HG02970 (cell line): Measurements from ENCODE around the gene PCDHB4.
"Not testable (repeated sequence)": the region's sequence is repeated elsewhere in the genome, so short reads cannot be mapped to it uniquely, and the experiment has no call there.

Source experiments
- ATAC-seq: cut with Tn5 transposase; IDR thresholded peaks from one replicate; pipeline ENCODE4 v1.9.1; 2021; ENCODE audit warnings: mild to moderate bottlenecking, moderate library complexity, moderate number of reproducible peaks; ENCODE audit not compliant: unreplicated experiment, low FRiP score

PCDHB4 gene

DNA sequence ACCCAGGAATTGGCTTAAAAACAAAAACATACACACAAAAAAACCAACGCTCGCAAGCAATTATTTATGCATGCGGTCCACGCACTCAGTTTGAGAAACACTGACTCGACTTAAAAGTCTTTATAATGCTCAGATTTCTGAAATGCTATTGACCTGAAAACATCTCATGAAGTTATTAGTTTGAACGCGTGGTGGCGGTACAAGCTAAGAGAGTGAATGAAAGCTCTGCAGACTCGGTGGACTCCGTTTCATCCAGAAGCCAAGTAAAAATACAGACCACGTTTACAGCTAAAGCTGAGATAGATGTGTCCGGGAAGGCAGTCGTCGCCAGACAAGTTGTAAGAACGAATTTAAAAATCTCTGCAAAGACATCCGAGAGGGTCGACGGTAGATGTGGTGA lies 28.2 kb downstream of the PCDHB4 start, which contains the start of gene PCDHB6:
Gene PCDHB6, plus strand, starts transcription at position 246 of the 400 bp plus-strand sequence. CDS start 201 bp downstream, outside the sequence.
- no peak for ATAC-seq

DNA sequence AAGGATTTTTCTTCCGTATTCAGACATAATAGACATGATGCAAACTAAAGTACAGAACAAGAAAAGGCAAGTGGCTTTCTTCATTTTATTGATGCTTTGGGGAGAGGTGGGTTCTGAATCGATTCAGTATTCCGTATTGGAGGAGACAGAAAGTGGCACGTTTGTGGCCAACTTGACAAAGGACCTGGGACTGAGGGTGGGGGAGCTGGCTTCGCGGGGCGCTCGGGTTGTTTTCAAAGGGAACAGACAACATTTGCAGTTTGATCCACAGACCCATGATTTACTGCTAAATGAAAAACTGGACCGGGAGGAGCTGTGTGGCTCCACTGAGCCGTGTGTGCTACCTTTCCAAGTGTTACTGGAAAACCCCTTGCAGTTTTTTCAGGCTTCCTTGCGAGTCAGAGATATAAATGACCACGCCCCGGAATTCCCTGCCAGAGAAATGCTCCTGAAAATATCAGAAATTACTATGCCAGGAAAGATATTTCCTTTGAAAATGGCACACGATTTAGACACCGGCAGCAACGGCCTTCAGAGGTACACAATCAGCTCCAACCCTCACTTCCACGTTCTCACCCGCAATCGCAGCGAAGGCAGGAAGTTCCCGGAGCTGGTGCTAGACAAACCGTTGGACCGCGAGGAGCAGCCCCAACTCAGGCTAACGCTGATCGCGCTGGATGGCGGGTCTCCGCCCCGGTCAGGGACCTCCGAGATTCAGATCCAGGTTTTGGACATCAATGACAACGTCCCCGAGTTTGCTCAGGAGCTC lies 28.8 kb downstream of the PCDHB4 start:
- no peak for ATAC-seq

DNA sequence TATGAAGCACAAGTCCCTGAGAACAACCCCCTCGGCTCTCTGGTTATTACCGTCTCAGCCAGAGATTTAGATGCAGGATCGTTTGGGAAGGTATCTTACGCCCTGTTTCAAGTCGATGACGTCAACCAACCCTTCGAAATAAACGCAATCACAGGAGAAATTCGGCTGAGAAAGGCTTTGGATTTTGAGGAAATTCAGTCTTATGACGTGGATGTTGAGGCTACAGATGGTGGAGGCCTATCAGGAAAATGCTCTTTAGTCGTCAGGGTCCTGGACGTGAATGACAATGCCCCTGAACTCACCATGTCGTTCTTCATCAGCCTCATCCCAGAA lies 29.3 kb downstream of the PCDHB4 start:
- ATAC-seq: no peak

DNA sequence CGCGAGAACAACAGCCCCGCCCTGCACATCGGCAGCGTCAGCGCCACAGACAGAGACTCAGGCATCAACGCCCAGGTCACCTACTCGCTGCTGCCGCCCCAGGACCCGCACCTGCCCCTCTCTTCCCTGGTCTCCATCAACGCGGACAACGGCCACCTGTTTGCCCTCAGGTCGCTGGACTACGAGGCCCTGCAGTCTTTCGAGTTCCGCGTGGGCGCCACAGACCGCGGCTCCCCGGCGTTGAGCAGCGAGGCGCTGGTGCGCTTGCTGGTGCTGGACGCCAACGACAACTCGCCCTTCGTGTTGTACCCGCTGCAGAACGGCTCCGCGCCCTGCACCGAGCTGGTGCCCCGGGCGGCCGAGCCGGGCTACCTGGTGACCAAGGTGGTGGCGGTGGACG lies 30.0 kb downstream of the PCDHB4 start:
- ATAC-seq: not testable (repeated sequence)

DNA sequence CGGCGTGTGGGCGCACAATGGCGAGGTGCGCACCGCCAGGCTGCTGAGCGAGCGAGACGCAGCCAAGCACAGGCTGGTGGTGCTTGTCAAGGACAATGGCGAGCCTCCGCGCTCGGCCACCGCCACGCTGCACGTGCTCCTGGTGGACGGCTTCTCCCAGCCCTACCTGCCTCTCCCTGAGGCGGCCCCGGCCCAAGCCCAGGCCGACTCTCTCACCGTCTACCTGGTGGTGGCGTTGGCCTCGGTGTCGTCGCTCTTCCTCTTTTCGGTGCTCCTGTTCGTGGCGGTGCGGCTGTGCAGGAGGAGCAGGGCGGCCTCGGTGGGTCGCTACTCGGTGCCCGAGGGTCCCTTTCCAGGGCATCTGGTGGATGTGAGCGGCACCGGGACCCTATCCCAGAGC lies 30.5 kb downstream of the PCDHB4 start:
- not testable (repeated sequence) for ATAC-seq

DNA sequence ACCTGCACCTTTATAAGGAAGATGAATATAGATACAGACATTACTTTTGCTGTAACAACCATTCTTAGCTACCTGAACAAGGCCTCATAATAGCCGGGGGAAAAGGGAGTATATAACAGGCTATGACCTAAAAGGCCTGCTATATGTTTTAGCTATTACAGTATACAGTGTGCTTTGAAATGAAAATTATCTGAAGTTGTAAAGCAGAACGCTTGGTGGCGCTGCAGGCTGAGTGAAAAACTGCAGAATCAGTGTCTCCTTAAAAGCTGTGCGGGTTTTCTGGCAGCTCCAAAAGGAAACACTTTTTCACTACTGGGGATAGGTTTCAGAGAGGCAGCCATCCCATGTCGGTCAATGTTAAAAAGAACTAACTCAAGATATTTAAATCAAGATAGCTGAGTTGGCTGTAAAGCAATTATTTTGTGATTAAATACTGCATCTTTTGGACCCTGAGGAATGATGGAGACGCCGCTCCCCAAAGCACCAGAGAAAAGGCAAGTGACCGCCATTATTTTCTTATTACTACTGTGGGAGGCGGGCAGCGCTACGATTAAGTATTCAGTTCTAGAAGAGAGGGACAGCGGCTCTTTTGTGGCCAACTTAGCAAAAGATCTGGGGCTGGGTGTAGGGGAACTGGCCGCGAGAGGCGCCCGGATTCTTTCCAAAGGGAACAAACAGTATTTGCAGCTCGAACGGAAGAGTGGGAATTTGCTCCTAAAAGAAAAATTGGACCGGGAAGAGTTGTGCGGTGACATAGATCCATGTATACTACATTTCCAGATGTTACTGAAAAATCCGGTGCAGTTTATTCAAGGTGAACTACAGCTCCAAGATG lies 34.1 kb downstream of the PCDHB4 start:
- ATAC-seq: no peak

DNA sequence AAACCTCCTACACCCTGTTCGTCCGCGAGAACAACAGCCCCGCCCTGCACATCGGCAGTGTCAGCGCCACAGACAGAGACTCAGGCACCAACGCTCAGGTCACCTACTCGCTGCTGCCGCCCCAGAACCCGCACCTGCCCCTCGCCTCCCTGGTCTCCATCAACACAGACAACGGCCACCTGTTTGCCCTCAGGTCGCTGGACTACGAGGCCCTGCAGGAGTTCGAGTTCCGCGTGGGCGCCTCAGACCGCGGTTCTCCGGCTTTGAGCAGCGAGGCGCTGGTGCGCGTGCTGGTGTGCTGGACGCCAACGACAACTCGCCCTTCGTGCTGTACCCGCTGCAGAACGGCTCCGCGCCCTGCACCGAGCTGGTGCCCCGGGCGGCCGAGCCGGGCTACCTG lies 35.7 kb downstream of the PCDHB4 start:
- not testable (repeated sequence) for ATAC-seq

DNA sequence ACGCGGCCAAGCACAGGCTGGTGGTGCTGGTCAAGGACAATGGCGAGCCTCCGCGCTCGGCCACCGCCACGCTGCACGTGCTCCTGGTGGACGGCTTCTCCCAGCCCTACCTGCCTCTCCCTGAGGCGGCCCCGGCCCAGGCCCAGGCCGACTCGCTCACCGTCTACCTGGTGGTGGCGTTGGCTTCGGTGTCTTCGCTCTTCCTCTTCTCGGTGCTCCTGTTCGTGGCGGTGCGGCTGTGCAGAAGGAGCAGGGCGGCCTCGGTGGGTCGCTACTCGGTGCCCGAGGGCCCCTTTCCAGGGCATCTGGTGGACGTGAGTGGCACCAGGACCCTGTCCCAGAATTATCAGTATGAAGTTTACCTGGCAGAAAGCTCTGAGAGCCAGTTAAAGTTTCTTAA lies 36.3 kb downstream of the PCDHB4 start:
- not testable (repeated sequence) for ATAC-seq

DNA sequence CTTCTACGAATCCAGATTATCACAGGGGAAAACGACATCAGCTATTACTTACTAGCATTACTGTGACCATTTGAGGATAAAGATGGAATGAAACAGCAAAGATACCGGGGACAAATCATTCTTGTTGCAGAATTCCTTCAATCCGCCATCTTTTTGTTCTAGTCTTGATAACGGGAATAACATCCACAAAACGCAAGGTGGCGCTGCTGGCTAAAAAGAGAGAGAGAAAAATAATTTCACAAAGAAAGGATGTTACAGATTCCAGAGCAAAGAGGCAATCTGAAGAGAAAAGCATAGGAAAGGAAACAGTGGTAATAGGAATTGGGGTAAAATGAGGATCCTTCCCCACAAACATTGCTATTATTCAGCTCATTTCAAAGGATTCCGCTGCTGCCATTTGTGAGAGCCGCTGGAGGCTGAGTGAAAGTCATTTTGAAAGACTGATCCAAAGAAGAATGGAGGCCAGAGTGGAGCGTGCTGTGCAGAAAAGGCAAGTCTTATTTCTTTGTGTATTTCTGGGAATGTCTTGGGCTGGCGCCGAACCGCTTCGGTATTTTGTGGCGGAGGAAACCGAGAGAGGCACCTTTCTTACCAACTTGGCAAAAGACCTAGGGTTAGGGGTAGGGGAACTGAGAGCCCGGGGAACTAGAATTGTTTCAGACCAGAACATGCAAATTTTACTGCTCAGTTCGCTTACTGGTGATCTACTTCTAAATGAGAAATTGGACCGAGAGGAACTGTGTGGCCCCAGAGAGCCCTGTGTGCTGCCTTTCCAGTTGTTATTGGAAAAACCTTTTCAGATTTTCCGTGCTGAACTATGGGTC lies 51.0 kb downstream of the PCDHB4 start, which contains the start of gene PCDHB7:
Gene PCDHB7, plus strand, starts transcription at position 264 of the 824 bp plus-strand sequence. Its CDS starts 192 bp downstream, at position 456.
- ATAC-seq: no peak

DNA sequence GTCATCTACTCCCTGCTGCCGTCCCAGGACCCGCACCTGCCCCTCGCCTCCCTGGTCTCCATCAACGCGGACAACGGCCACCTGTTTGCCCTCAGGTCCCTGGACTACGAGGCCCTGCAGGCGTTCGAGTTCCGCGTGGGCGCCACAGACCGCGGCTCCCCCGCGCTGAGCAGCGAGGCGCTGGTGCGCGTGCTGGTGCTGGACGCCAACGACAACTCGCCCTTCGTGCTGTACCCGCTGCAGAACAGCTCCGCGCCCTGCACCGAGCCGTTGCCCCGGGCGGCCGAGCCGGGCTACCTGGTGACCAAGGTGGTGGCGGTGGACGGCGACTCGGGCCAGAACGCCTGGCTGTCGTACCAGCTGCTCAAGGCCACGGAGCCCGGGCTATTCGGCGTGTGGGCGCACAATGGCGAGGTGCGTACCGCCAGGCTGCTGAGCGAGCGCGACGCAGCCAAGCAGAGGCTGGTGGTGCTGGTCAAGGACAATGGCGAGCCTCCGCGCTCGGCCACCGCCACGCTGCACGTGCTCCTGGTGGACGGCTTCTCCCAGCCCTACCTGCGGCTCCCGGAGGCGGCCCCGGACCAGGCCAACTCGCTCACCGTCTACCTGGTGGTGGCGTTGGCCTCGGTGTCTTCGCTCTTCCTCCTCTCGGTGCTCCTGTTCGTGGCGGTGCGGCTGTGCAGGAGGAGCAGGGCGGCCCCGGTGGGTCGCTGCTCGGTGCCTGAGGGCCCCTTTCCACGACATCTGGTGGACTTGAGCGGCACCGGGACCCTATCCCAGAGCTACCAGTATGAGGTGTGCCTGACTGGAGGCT lies 52.9 kb downstream of the PCDHB4 start:
- not testable (repeated sequence) for ATAC-seq
